IgD-negative memory B cell (primary cell): Measurements from ENCODE around the gene ROCK1. TPM values are rescaled to one million over a fixed set of nuclear protein-coding genes. Genes with fewer than 3 reads are reported as not detected.

Source experiments
- H3K27ac Mint-ChIP-seq, 3 donors: one replicate each; pipeline ENCODE4 v1.8.0; 2020 to 2022; ENCODE audit warnings: mild to moderate bottlenecking in 3 of 3, mixed read lengths in 3 of 3, moderate library complexity in 1 of 3
- H3K27me3 Mint-ChIP-seq: one replicate; pipeline ENCODE4 v1.8.0; 2021; ENCODE audit warnings: mixed read lengths
- H3K36me3 Mint-ChIP-seq: one replicate; pipeline ENCODE4 v1.8.0; 2020; ENCODE audit warnings: mild to moderate bottlenecking, mixed read lengths
- H3K4me1 Mint-ChIP-seq, 3 donors: one replicate each; pipeline ENCODE4 v1.8.0; 2020 to 2022; ENCODE audit warnings: mixed read lengths in 3 of 3, mild to moderate bottlenecking in 1 of 3
- H3K4me3 Mint-ChIP-seq, 4 donors: one replicate each; pipeline ENCODE4 v1.8.0; 2020 to 2022; ENCODE audit warnings: mild to moderate bottlenecking in 4 of 4, mixed read lengths in 4 of 4, moderate library complexity in 3 of 4
- H3K9me3 Mint-ChIP-seq, 3 donors: one replicate each; pipeline ENCODE4 v1.8.0; 2020 to 2021; ENCODE audit warnings: mixed read lengths in 3 of 3, mild to moderate bottlenecking in 1 of 3
- polyA plus RNA-seq: library from polyadenylated mRNA; unstranded; fragments of 300-500 nt; fragmentation: Illumina TruSeq; gene quantifications from one replicate; pipeline ENCODE4 v1.2.3, GENCODE V29; 2021

Gene ROCK1
- polyA plus RNA-seq, 1 donor from 2014 or later, result 41.2 TPM

DNA sequence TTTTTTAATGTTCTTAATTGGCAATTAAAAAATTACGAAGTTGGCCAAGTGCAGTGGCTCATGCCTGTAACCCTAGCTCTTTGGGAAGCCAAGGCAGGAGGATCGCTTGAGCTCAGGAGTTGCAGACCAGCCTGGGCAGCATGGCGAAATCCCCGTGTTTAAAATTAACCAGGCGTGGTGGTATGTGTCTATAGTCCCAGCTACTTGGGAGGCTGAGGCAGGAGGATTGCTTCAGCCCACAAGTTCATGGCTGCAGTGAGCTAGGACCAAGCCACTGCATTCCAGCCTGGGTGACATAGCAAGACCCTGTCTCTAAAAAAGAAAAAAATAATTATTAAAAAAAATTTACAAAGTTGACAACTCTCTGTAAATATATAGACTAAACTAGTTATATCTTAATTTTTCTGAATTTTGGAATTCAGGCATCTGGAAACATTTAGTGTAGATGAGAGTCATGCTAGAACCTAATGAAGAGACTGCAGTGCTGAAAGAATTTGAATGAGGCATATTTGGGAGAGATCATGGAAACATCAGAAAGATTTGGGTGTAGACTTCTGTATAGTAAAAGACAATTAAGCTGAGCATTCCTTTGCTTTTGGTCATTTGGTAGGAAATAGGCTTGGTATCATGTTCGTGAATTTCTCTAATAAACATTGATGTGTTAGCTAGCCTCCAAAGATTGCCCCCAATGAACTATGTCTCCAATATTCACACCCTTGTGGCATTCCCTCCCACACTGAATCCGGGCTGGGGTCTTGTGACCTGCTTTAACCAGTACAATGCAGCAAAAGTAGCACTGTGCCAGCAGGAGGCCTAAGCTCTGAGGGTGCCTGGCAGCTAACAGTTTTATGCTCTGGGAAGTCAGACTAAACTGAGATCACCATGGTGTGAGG, 4.2 kb upstream of the ROCK1 start:
- Mint-ChIP-seq H3K4me3 (no peak overlapping the region), H3K4me1 (peaks cover 5 to 18% (median 12%) of the 10 kb centered on the region in 3 donors), H3K36me3 (no peaks in the 10 kb centered on the region), H3K27ac (no peak overlapping the region), H3K27me3 (no peaks in the 10 kb centered on the region), H3K9me3 (no peaks in the 10 kb centered on the region)

- H3K4me1 Mint-ChIP-seq, result peaks cover 2 to 8% (median 6%) of the 10 kb centered on the region in 3 donors
- no peaks in the 10 kb centered on the region for H3K36me3 Mint-ChIP-seq
- H3K27ac Mint-ChIP-seq, result peak overlapping the region; percentile 76 to 97 (median 97)
- H3K4me3 Mint-ChIP-seq, result peak overlapping the region in 2 of 4 donors; percentile 90 to 96
- H3K9me3 Mint-ChIP-seq, result no peaks in the 10 kb centered on the region
- H3K27me3 Mint-ChIP-seq, result no peaks in the 10 kb centered on the region
Measured at GRCh38 chr18:21112543-21113105, 1.0 kb upstream of the ROCK1 start.

DNA sequence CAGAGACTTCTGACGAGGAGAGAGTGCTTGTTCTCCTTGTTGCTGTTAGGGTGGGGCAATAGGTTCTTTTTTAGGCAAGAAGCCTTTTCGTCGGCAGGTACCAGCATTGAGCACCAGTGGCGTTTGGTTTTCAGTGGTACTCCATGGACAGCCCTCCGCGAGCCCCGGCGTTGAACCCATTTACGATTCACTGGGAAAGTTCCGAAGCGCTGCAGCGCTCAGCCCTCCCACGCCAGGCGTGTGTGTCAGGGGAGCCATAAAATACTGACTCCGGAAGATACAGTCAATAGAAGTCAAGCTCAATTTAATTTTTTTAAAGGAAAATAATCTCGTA, 494 bp upstream of the ROCK1 start:
- Mint-ChIP-seq H3K4me1 (peaks cover 7 to 12% (median 9%) of the 10 kb centered on the region in 3 donors), H3K36me3 (no peaks in the 10 kb centered on the region), H3K4me3 (peak overlapping the region in 2 of 4 donors; percentile 90 to 96), H3K27me3 (no peaks in the 10 kb centered on the region), H3K27ac (peak overlapping the region; percentile 76 to 97 (median 97)), H3K9me3 (no peaks in the 10 kb centered on the region)

DNA sequence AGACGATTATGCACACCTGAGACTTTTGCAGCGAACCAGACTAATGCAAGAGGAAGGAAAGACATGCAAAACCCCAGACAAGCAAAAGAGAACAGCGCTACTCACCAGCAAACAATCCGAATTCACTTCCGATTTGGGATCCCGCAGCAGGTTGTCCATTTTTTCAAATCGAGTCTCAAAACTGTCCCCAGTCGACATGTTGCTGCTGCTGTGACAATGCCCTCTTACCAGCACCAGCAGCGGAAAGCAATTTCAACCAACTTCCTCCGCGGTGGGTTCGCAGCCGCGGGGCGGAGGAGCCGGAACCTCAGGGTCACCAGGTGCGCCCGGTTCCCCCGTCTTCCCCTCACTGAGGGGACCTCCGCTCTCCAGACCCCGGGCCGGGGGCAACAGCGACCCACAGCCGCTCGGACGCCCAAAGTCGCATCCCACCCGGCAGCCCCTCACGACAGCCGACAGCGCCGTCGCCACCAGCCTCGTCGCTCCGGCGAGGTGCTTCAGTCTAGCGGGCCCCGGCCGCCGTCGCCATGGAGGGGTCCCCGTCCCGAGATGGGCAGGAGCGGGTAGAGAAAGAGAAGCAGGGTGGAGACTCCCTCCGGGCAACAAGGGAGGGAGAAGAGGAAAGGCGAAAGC, 784 bp downstream of the ROCK1 start:
- no peaks in the 10 kb centered on the region for H3K9me3 Mint-ChIP-seq
- peak overlapping the region in 2 of 4 donors; percentile 90 to 96 for H3K4me3 Mint-ChIP-seq
- peaks cover 19 to 25% (median 20%) of the 10 kb centered on the region in 3 donors for H3K4me1 Mint-ChIP-seq
- peak overlapping the region; percentile 76 to 97 (median 97) for H3K27ac Mint-ChIP-seq
- H3K36me3 Mint-ChIP-seq, result no peaks in the 10 kb centered on the region
- no peaks in the 10 kb centered on the region for H3K27me3 Mint-ChIP-seq

DNA sequence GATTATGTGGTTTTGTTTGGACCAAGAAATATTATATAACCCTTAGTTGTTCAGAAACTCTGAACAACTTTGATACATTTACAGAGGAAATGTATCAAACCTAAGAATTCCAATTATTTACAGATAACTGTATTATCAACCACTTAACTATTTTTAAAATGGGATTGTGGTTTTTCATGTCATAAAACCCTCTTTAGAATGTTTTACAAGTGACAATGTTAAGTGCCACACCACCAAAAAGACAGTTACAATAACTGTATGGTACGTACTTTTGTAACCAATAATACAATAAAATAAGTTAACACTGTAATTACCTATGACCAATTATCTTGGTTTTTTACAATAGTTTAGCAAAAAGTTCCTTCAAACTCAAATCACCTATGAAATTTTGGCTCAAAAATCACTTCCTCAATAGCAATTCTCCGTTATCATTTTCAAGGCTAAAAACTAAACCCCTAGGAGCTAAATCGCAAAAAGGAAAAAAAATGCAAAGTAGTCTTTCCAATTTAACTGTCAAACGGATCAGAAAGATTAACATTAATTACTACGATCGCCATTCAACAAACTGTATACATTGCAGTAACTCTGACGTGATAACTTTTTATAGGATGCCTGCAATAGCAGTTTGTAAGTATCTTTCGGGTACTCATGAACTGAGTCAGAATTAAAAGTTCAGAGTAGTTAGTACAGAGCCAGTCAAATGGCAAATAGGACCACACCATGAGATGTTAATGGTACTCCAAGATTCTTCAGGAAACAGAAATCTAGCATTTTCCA, 1.5 kb downstream of the ROCK1 start:
- Mint-ChIP-seq H3K27ac (peak overlapping the region; percentile 76 to 97 (median 97)), H3K27me3 (no peaks in the 10 kb centered on the region), H3K4me3 (peak overlapping the region in 2 of 4 donors; percentile 90 to 96), H3K9me3 (no peaks in the 10 kb centered on the region), H3K4me1 (peaks cover 25 to 32% (median 26%) of the 10 kb centered on the region in 3 donors), H3K36me3 (no peaks in the 10 kb centered on the region)

DNA sequence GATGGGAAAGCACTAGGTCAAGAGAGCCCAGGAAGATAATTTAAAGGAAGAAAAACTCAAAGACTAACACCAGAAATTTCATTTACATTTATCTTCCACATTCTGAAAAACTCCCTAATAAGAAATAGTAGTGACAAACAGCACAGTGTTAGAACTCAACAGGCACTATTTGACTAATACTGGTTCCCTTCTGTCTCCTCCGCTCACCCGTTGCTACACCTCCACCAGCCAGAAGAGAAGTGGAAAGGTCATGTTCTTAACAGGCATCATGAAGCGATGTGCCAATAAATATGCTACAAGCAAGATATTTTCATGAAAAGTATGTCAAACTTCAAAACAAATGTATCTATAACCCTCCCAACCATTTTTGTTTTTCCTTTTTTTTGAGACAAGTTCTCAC, 5.7 kb downstream of the ROCK1 start:
- peak overlapping the region in 2 of 4 donors; percentile 38 to 81 for H3K4me3 Mint-ChIP-seq
- H3K27ac Mint-ChIP-seq, result peak overlapping the region in 2 of 3 donors; percentile 23 to 34
- peaks cover 40 to 52% (median 42%) of the 10 kb centered on the region in 3 donors for H3K4me1 Mint-ChIP-seq
- H3K36me3 Mint-ChIP-seq, result no peaks in the 10 kb centered on the region
- H3K9me3 Mint-ChIP-seq, result no peaks in the 10 kb centered on the region
- no peaks in the 10 kb centered on the region for H3K27me3 Mint-ChIP-seq

DNA sequence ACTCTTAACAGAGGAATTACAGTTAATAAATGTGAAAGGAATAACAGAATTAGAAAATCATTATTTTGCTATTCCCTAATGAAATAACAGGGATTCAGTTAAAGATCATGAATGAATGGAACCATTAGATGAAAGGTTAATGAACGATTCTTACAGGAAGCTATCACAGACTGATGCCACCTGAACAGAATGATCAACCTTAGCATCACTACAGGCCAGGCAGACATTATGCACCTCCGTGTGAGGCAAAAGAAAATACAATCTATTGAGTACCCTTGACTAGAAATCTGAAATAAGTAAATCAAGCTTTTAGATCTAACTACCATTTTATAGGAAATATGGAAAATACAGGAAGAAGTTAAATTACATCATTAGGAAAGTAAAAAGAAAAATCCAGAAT, 10.4 kb downstream of the ROCK1 start:
- Mint-ChIP-seq H3K4me1 (peaks cover 67 to 76% (median 68%) of the 10 kb centered on the region in 3 donors), H3K9me3 (no peaks in the 10 kb centered on the region), H3K27ac (peak overlapping the region in 2 of 3 donors; percentile 0 to 50), H3K4me3 (peak overlapping the region in 1 of 4 donors; percentile 42), H3K36me3 (no peaks in the 10 kb centered on the region), H3K27me3 (no peaks in the 10 kb centered on the region)

DNA sequence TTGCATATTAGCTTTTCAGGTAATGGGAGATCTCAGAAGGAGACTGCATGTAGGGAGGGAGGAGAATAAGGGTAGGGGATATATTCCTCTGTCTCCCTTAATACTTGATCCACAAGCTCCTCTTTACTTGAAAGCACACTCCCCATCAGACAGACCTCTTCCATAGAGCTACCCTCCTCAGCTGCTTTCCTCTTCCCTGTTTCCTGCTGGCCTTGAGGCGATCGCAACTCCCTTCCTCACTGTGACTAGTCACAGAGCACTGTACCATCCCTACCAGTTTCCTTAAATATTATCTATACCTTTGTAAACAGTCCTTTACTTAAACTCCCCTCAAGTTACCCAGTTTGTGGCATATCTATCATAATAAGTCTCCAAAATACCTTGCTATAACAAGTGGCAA, 10.9 kb downstream of the ROCK1 start:
- H3K4me1 Mint-ChIP-seq, result peaks cover 62 to 71% (median 63%) of the 10 kb centered on the region in 3 donors
- no peaks in the 10 kb centered on the region for H3K9me3 Mint-ChIP-seq
- H3K4me3 Mint-ChIP-seq, result peak overlapping the region in 2 of 4 donors; percentile 19 to 42
- no peaks in the 10 kb centered on the region for H3K27me3 Mint-ChIP-seq
- H3K27ac Mint-ChIP-seq, result peak overlapping the region in 2 of 3 donors; percentile 0 to 53
- no peaks in the 10 kb centered on the region for H3K36me3 Mint-ChIP-seq

DNA sequence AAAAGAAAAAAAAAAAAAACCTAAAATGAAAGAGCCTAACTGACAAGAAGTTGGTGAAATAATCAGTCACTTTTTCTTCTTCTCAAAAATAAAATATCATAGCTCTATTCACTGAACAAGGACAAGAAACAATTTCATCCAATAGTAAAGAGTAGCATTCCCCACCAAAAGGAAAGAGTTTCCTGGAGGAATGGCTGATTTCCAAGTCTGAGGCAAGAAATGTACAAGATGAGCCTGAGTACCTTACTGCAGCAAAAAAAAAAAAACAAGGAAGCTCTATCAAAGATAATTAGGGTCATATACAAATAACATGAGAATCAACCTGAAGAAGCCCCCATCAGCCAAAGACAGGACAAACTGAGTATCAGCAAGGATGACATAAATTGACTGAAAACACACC, 11.5 kb downstream of the ROCK1 start:
- Mint-ChIP-seq H3K9me3 (no peaks in the 10 kb centered on the region), H3K36me3 (no peaks in the 10 kb centered on the region), H3K27ac (peak overlapping the region in 2 of 3 donors; percentile 0 to 53), H3K4me3 (peak overlapping the region in 2 of 4 donors; percentile 19 to 85), H3K4me1 (peaks cover 63 to 69% (median 63%) of the 10 kb centered on the region in 3 donors), H3K27me3 (no peaks in the 10 kb centered on the region)

GRCh38 chr18:21099442-21099841, 12.2 kb downstream of the ROCK1 start:
- Mint-ChIP-seq H3K4me3 (peak overlapping the region; percentile 34 to 86 (median 64)), H3K4me1 (peaks cover 60 to 65% (median 61%) of the 10 kb centered on the region in 3 donors), H3K27me3 (no peaks in the 10 kb centered on the region), H3K36me3 (no peaks in the 10 kb centered on the region), H3K27ac (peak overlapping the region in 2 of 3 donors; percentile 0 to 46), H3K9me3 (no peaks in the 10 kb centered on the region)

DNA sequence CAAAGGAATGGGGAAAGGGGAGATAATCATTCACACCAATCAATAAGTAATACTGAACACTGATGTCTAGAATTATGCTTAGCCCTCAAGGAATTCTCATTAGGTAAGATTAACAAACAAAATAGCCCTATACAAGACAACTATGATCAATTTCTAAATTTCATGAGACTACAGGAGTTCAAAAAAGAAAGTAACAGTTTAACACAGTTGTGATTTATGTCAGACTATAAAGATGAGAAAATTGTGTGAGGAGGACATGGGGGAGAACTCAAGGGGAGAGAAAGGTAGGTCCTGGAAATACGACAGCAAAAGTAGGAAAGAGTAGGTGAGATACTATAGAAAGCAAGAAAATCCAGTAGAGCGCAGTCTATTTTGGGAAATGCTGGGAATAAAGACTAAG, 14.9 kb downstream of the ROCK1 start:
- Mint-ChIP-seq H3K27ac (no peak overlapping the region), H3K36me3 (peaks cover 5% of the 10 kb centered on the region), H3K4me3 (peak overlapping the region in 1 of 4 donors; percentile 23), H3K27me3 (no peaks in the 10 kb centered on the region), H3K9me3 (no peaks in the 10 kb centered on the region), H3K4me1 (peaks cover 60 to 70% (median 63%) of the 10 kb centered on the region in 3 donors)

DNA sequence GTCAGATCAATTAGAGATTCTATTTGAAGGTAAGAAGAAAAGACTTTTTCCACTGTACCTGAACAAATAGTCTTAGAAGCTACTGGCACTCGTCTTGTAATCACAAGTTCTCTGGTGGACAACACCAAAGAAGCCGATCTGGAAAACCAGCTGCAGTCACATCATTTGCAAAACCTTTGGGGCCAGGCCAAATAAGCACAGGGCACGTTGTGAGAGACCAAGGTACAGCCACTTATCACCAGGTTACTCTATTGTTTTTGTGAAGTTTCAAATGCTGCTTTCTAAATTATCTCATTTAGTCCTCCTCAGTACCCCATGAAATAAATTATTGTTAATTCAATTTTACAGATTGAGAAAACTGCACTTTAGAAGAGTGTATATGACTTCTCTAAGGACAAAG, 18.5 kb downstream of the ROCK1 start:
- Mint-ChIP-seq H3K4me1 (peaks cover 45 to 57% (median 51%) of the 10 kb centered on the region in 3 donors), H3K27ac (peak overlapping the region in 1 of 3 donors; percentile 5)

GRCh38 chr18:21090680-21091079, 20.9 kb downstream of the ROCK1 start:
- Mint-ChIP-seq H3K9me3 (peaks cover 0 to 10% (median 0%) of the 10 kb centered on the region in 3 donors), H3K27me3 (no peaks in the 10 kb centered on the region), H3K4me1 (peaks cover 43 to 52% (median 47%) of the 10 kb centered on the region in 3 donors), H3K4me3 (no peak overlapping the region), H3K27ac (no peak overlapping the region), H3K36me3 (peaks cover 13% of the 10 kb centered on the region)

More for the DNA sequence above, 18.5 kb downstream of the ROCK1 start:
- H3K27me3 Mint-ChIP-seq, result no peaks in the 10 kb centered on the region
- H3K9me3 Mint-ChIP-seq, result no peaks in the 10 kb centered on the region
- no peak overlapping the region for H3K4me3 Mint-ChIP-seq
- peaks cover 5% of the 10 kb centered on the region for H3K36me3 Mint-ChIP-seq

- Mint-ChIP-seq H3K9me3 (peaks cover 0 to 14% (median 4%) of the 10 kb centered on the region in 3 donors), H3K27ac (no peak overlapping the region), H3K27me3 (no peaks in the 10 kb centered on the region), H3K4me3 (peak overlapping the region in 1 of 4 donors; percentile 27), H3K36me3 (peaks cover 16% of the 10 kb centered on the region), H3K4me1 (peaks cover 51 to 67% (median 66%) of the 10 kb centered on the region in 3 donors)
Measured at GRCh38 chr18:21085579-21086166, 25.9 kb downstream of the ROCK1 start.
